Measurements from ENCODE around the gene TINAG. TPM values are rescaled to one million over a fixed set of nuclear protein-coding genes. Genes with fewer than 3 reads are reported as not detected.

The TINAG gene
- total RNA-seq, 4 donors from 2014 or later: not detected

- Histone ChIP-seq H3K27ac (replicated peaks in 1 of 4) (no peak overlapping the region), H3K4me3 (no peak overlapping the region), H3K4me1 (no peaks in the 10 kb centered on the region), H3K9me3 (no peaks in the 10 kb centered on the region), H3K36me3 (no peaks in the 10 kb centered on the region), H3K27me3 (no peaks in the 10 kb centered on the region)
- intact Hi-C loops (cut with DNase I): no loop called here
- TF ChIP-seq POLR2AphosphoS5 (IDR thresholded peaks at IDR 0.05) (no peak), EP300 (IDR thresholded peaks at IDR 0.05) (no peak), POLR2A (IDR thresholded peaks at IDR 0.05; ENCODE audit: low read depth) (no peak), CTCF (IDR thresholded peaks at IDR 0.05) (no peak)
- no peak for DNase-seq (ENCODE audit: extremely low spot score)
- 61% methylated on average over 1 of the region's 1 CpG for WGBS
These were observed 48.9 kb downstream of the TINAG start for GRCh38 chr6:54357141-54357540.

- Histone ChIP-seq H3K9me3 (no peaks in the 10 kb centered on the region), H3K4me3 (no peak overlapping the region), H3K4me1 (no peaks in the 10 kb centered on the region), H3K36me3 (no peaks in the 10 kb centered on the region), H3K27me3 (no peaks in the 10 kb centered on the region), H3K27ac (replicated peaks in 1 of 4) (no peak overlapping the region)
- DNase-seq (ENCODE audit: extremely low spot score): no peak
- no peak for TF ChIP-seq EP300 (IDR thresholded peaks at IDR 0.05)
- TF ChIP-seq CTCF (IDR thresholded peaks at IDR 0.05): no peak
- no peak for TF ChIP-seq POLR2A (IDR thresholded peaks at IDR 0.05; ENCODE audit: low read depth)
- no peak for TF ChIP-seq POLR2AphosphoS5 (IDR thresholded peaks at IDR 0.05)
- intact Hi-C loops (cut with DNase I): no loop called here
- WGBS: 92% methylated on average over 1 of the region's 1 CpG
These were observed 52.9 kb downstream of the TINAG start for GRCh38 chr6:54361188-54361587.

- Histone ChIP-seq H3K4me1 (no peaks in the 10 kb centered on the region), H3K36me3 (no peaks in the 10 kb centered on the region), H3K9me3 (no peaks in the 10 kb centered on the region), H3K4me3 (no peak overlapping the region), H3K27ac (replicated peaks in 1 of 4) (no peak overlapping the region), H3K27me3 (no peaks in the 10 kb centered on the region)
- DNase-seq (ENCODE audit: extremely low spot score): no peak
- WGBS: 100% methylated on average over 1 of the region's 1 CpG
- TF ChIP-seq POLR2AphosphoS5 (IDR thresholded peaks at IDR 0.05): no peak
- TF ChIP-seq EP300 (IDR thresholded peaks at IDR 0.05): no peak
- no peak for TF ChIP-seq CTCF (IDR thresholded peaks at IDR 0.05)
- TF ChIP-seq POLR2A (IDR thresholded peaks at IDR 0.05; ENCODE audit: low read depth): no peak
- intact Hi-C loops (cut with DNase I): no loop called here
These were observed 53.5 kb downstream of the TINAG start for GRCh38 chr6:54361734-54362133.

GRCh38 chr6:54366667-54367327, 58.6 kb downstream of the TINAG start:
- TF ChIP-seq POLR2AphosphoS5 (IDR thresholded peaks at IDR 0.05): no peak
- TF ChIP-seq EP300 (IDR thresholded peaks at IDR 0.05): no peak
- no peak for TF ChIP-seq CTCF (IDR thresholded peaks at IDR 0.05)
- TF ChIP-seq POLR2A (IDR thresholded peaks at IDR 0.05; ENCODE audit: low read depth): no peak
- intact Hi-C loops (cut with DNase I): no loop called here
- H3K27ac ChIP-seq (replicated peaks in 1 of 4): no peak overlapping the region

GRCh38 chr6:54377776-54378175, 69.5 kb downstream of the TINAG start:
- no peaks in the 10 kb centered on the region for H3K36me3 ChIP-seq
- intact Hi-C loops (cut with DNase I): no loop called here
- no peak for DNase-seq (ENCODE audit: extremely low spot score)
- no peaks in the 10 kb centered on the region for H3K9me3 ChIP-seq
- no peak overlapping the region for H3K27ac ChIP-seq (replicated peaks in 1 of 4)
- 88% methylated on average over 2 of the region's 2 CpGs for WGBS
- no peak overlapping the region for H3K4me3 ChIP-seq
- TF ChIP-seq EP300 (IDR thresholded peaks at IDR 0.05) (no peak), CTCF (IDR thresholded peaks at IDR 0.05) (no peak), POLR2AphosphoS5 (IDR thresholded peaks at IDR 0.05) (no peak), POLR2A (IDR thresholded peaks at IDR 0.05; ENCODE audit: low read depth) (no peak)
- no peaks in the 10 kb centered on the region for H3K27me3 ChIP-seq
- H3K4me1 ChIP-seq: no peaks in the 10 kb centered on the region

More at GRCh38 chr6:54366667-54367327, 58.6 kb downstream of the TINAG start:
- 53% methylated on average over 4 of the region's 4 CpGs for WGBS
- Histone ChIP-seq H3K9me3 (no peaks in the 10 kb centered on the region), H3K4me3 (no peak overlapping the region), H3K36me3 (no peaks in the 10 kb centered on the region), H3K4me1 (no peaks in the 10 kb centered on the region), H3K27me3 (no peaks in the 10 kb centered on the region)
- no peak for DNase-seq (ENCODE audit: extremely low spot score)
